HFFc6 (cell line): ENCODE data around the gene BPIFA1. TPM values are rescaled to one million over a fixed set of nuclear protein-coding genes. Genes with fewer than 3 reads are reported as not detected.

Experiments used
- DNase-seq: peaks from one replicate; pipeline ENCODE4 v3.0.0-alpha.2; 2018
- H3K27ac Mint-ChIP-seq: 2 replicates; pipeline ENCODE4 v1.8.0; 2020; ENCODE audit warnings: mild to moderate bottlenecking, mixed read lengths
- H3K27me3 Mint-ChIP-seq: 2 replicates; pipeline ENCODE4 v1.8.0; 2021; ENCODE audit warnings: mild to moderate bottlenecking, moderate library complexity, mixed read lengths; ENCODE audit not compliant: insufficient read depth
- H3K36me3 Mint-ChIP-seq: 2 replicates; pipeline ENCODE4 v1.8.0; 2021; ENCODE audit warnings: low read depth, mixed read lengths
- H3K4me1 Mint-ChIP-seq: 2 replicates; pipeline ENCODE4 v1.8.0; 2020; ENCODE audit warnings: low read depth, mixed read lengths
- H3K4me3 Mint-ChIP-seq: 2 replicates; pipeline ENCODE4 v1.8.0; 2020; ENCODE audit warnings: mild to moderate bottlenecking, moderate library complexity, mixed read lengths
- H3K9me3 Mint-ChIP-seq: 2 replicates; pipeline ENCODE4 v1.8.0; 2020; ENCODE audit warnings: mild to moderate bottlenecking, mixed read lengths
- total RNA-seq, 6 experiments: library from RNA; stranded (reverse); fragmentation: NEBNext Ultra II Directional; extraction: Animal tissue kit (Norgen Biotek cat#: 25700); gene quantifications; 2 replicates in 1 of 6; 3 replicates in 5 of 6; pipeline ENCODE4 v1.2.3, GENCODE V29; 2021
- TF ChIP-seq, protein P1 (sequence below): fragments of 200-600 bp; sonication (generic); IDR thresholded peaks from 2 replicates; pipeline ENCODE4 v1.5.0; 2021; ENCODE audit warnings: antibody characterized with exemption, mild to moderate bottlenecking

BPIFA1 gene
- total RNA-seq, 6 experiments from 2014 or later: not detected

- DNase-seq: no peak
- H3K27ac Mint-ChIP-seq: no peak overlapping the region
- no peaks in the 10 kb centered on the region for H3K36me3 Mint-ChIP-seq
- H3K4me1 Mint-ChIP-seq: no peaks in the 10 kb centered on the region
- H3K9me3 Mint-ChIP-seq: no peaks in the 10 kb centered on the region
- TF ChIP-seq, protein P1, sequence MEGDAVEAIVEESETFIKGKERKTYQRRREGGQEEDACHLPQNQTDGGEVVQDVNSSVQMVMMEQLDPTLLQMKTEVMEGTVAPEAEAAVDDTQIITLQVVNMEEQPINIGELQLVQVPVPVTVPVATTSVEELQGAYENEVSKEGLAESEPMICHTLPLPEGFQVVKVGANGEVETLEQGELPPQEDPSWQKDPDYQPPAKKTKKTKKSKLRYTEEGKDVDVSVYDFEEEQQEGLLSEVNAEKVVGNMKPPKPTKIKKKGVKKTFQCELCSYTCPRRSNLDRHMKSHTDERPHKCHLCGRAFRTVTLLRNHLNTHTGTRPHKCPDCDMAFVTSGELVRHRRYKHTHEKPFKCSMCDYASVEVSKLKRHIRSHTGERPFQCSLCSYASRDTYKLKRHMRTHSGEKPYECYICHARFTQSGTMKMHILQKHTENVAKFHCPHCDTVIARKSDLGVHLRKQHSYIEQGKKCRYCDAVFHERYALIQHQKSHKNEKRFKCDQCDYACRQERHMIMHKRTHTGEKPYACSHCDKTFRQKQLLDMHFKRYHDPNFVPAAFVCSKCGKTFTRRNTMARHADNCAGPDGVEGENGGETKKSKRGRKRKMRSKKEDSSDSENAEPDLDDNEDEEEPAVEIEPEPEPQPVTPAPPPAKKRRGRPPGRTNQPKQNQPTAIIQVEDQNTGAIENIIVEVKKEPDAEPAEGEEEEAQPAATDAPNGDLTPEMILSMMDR: no peak
- H3K4me3 Mint-ChIP-seq: no peak overlapping the region
- H3K27me3 Mint-ChIP-seq: peaks cover 16% of the 10 kb centered on the region
Observed at GRCh38 chr20:33249456-33249855, 13.7 kb downstream of the BPIFA1 start.

DNA sequence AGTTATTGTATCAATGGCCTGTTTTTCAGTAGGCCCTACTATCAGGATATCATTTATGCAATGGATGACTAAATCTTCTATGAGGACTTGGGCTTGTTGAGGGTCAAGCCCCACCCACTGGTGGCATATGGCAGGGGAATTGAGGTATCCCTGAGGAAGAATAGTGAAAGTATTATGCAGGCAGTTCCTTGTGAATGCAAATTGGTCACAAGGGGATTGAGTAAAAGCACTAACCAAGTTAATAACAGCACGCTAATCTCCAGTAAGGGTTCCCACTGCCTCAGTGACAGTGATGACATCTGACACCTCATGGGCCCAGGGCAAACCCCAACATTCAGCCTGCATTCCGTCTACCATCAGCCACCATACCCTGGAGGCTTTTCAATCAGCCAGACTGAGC is 14.9 kb downstream of the BPIFA1 start:
- no peak overlapping the region for H3K4me3 Mint-ChIP-seq
- H3K27ac Mint-ChIP-seq: no peak overlapping the region
- H3K27me3 Mint-ChIP-seq: peaks cover 21% of the 10 kb centered on the region
- H3K4me1 Mint-ChIP-seq: no peaks in the 10 kb centered on the region
- H3K36me3 Mint-ChIP-seq: no peaks in the 10 kb centered on the region
- no peak for DNase-seq
- TF ChIP-seq, protein P1: no peak
- no peaks in the 10 kb centered on the region for H3K9me3 Mint-ChIP-seq

GRCh38 chr20:33251496-33251895 is 15.7 kb downstream of the BPIFA1 start:
- Mint-ChIP-seq H3K9me3 (no peaks in the 10 kb centered on the region), H3K27ac (no peak overlapping the region), H3K36me3 (no peaks in the 10 kb centered on the region), H3K4me3 (no peak overlapping the region), H3K27me3 (peaks cover 18% of the 10 kb centered on the region), H3K4me1 (no peaks in the 10 kb centered on the region)
- TF ChIP-seq, protein P1: no peak
- no peak for DNase-seq

- Mint-ChIP-seq H3K4me3 (no peak overlapping the region), H3K27ac (no peak overlapping the region), H3K9me3 (no peaks in the 10 kb centered on the region), H3K36me3 (no peaks in the 10 kb centered on the region), H3K27me3 (peaks cover 24% of the 10 kb centered on the region), H3K4me1 (no peaks in the 10 kb centered on the region)
- DNase-seq: no peak
- TF ChIP-seq, protein P1: no peak
Observed at GRCh38 chr20:33252460-33252859, 16.7 kb downstream of the BPIFA1 start.

DNA sequence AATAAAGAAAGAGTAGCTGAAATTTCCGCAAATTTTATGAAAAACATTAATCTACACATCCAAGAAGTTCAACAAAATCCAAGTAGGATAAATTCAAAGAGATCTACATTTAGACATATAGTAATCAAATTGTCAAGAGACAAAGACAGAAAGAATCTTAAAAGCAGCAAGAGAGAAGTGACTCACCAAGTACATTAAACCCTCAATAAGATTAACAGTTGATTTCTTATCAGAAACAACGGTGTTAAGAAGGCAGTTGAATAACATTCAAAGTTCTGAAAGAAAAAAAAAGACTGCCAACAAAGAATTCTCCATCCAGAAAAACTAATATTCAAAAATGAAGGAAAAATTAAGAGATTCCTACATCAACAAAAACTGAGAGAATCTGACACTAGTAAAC is 19.2 kb downstream of the BPIFA1 start:
- Mint-ChIP-seq H3K27me3 (peaks cover 19% of the 10 kb centered on the region; the same call in 1 of the 2 replicates), H3K36me3 (no peaks in the 10 kb centered on the region), H3K9me3 (no peaks in the 10 kb centered on the region), H3K27ac (no peak overlapping the region), H3K4me1 (no peaks in the 10 kb centered on the region), H3K4me3 (no peak overlapping the region)
- no peak for DNase-seq
- TF ChIP-seq, protein P1: no peak

DNA sequence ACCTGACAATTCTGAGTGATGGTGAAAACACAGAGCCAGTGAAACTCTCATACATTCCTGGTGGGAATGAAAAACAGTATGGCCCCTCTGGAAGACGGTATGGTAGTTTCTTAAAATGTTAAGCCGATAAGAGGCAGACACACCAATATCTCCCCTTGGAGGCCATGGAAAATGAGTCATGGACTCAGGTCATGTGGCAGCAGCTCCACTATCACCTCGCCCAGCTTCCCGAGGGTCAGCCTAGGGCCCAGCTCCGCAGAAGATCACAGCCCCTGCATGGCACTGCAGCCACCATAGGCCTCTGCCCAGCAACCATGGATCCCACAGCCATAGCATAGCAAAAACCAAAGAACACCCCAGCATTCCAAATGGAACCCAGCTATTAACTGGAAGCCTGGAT is 21.4 kb downstream of the BPIFA1 start:
- H3K27ac Mint-ChIP-seq: no peak overlapping the region
- H3K4me3 Mint-ChIP-seq: no peak overlapping the region
- peaks cover 19% of the 10 kb centered on the region for H3K27me3 Mint-ChIP-seq
- DNase-seq: no peak
- no peaks in the 10 kb centered on the region for H3K36me3 Mint-ChIP-seq
- TF ChIP-seq, protein P1: no peak
- no peaks in the 10 kb centered on the region for H3K9me3 Mint-ChIP-seq
- H3K4me1 Mint-ChIP-seq: peaks cover 7% of the 10 kb centered on the region
